Thyroid gland (tissue), 4 donors: ENCODE results near the gene MIF4GD.

Experiments
- CTCF ChIP-seq, 6 experiments: fragments of 200-600 bp in 3 of 6; fragments of 450-650 bp in 3 of 6; sonication (generic) in 3 of 6; IDR thresholded peaks; one replicate each; pipeline ENCODE4 v1.5.1; 2016 to 2019; ENCODE audit warnings: antibody characterized with exemption in 6 of 6, mild to moderate bottlenecking in 2 of 6, inconsistent platforms in 1 of 6, moderate library complexity in 1 of 6
- POLR2A ChIP-seq, 2 donors: fragments of 450-650 bp; IDR thresholded peaks; one replicate each; pipeline ENCODE4 v1.6.1; 2017; ENCODE audit warnings: antibody characterized with exemption in 2 of 2, mild to moderate bottlenecking in 2 of 2, moderate library complexity in 1 of 2

GRCh38 chr17:75246404-75246803 lies 24.6 kb downstream of the MIF4GD start:
- no peak for TF ChIP-seq CTCF (IDR thresholded peaks at IDR 0.05)
- no peak for TF ChIP-seq POLR2A (IDR thresholded peaks at IDR 0.05)
